Epithelial cell of proximal tubule (primary cell): ENCODE results near the gene ARL8A. TPM values are rescaled to one million over a fixed set of nuclear protein-coding genes. Genes with fewer than 3 reads are reported as not detected.
A peak's percentile ranks its signal among the peaks of the same experiment; 100 is the strongest.
"Not testable (repeated sequence)": the region's sequence is repeated elsewhere in the genome, so short reads cannot be mapped to it uniquely, and the experiment has no call there.

Experiments used
- DNase-seq: peaks from one replicate; pipeline ENCODE4 v3.0.0-alpha.2; 2011; ENCODE audit warnings: low read depth
- H3K4me3 ChIP-seq: 2 replicates; pipeline ENCODE4 v1.5.1; 2011; ENCODE audit warnings: low read depth, mild to moderate bottlenecking, low read length
- CTCF ChIP-seq: conservative IDR thresholded peaks from 2 replicates; pipeline ENCODE4 v1.5.1; 2012; ENCODE audit warnings: low read depth, mild to moderate bottlenecking, low read length
- total RNA-seq: library from RNA; depleted of rRNA; stranded (reverse); fragments of >200 nt; gene quantifications from 2 replicates; pipeline ENCODE4 v1.2.3, GENCODE V29; 2015

The ARL8A gene
- total RNA-seq, 1 donor from 2014 or later: 47.0 TPM

- DNase-seq: no peak
- H3K4me3 ChIP-seq: no peak overlapping the region
- TF ChIP-seq CTCF: no peak
These were observed 26.6 kb downstream of the ARL8A start for GRCh38 chr1:202117898-202118371.

GRCh38 chr1:202116287-202116686 is 28.2 kb downstream of the ARL8A start:
- TF ChIP-seq CTCF: no peak

GRCh38 chr1:202113690-202114300 is 30.7 kb downstream of the ARL8A start:
- TF ChIP-seq CTCF: no peak
- H3K4me3 ChIP-seq: no peak overlapping the region
- no peak for DNase-seq

More at GRCh38 chr1:202116287-202116686, 28.2 kb downstream of the ARL8A start:
- H3K4me3 ChIP-seq: no peak overlapping the region
- no peak for DNase-seq

GRCh38 chr1:202112859-202113689 is 31.5 kb downstream of the ARL8A start:
- no peak for TF ChIP-seq CTCF
- DNase-seq: no peak
- peak overlapping the region; percentile 2 for H3K4me3 ChIP-seq

- not testable (repeated sequence) for H3K4me3 ChIP-seq, DNase-seq
These were observed 32.9 kb downstream of the ARL8A start for GRCh38 chr1:202111589-202111988.

GRCh38 chr1:202110977-202111376 is 33.6 kb downstream of the ARL8A start:
- TF ChIP-seq CTCF: no peak
- no peak for DNase-seq
- no peak overlapping the region for H3K4me3 ChIP-seq

GRCh38 chr1:202107801-202108731 is 36.5 kb downstream of the ARL8A start:
- no peak for DNase-seq
- no peak overlapping the region for H3K4me3 ChIP-seq
- no peak for TF ChIP-seq CTCF
